GM13976 (cell line): ENCODE results near the gene EML6.

Experiments
- DNase-seq: peaks from one replicate; pipeline ENCODE4 v3.0.0; 2012; ENCODE audit warnings: low spot score
- in situ Hi-C: fragments of 300-500 bp; cut with MboI; formaldehyde crosslinking; loops from one replicate; pipeline ENCODE4 v1.12.0; 2022; ENCODE audit warnings: low sequenced_read_pairs, mixed read lengths, inconsistent platforms; ENCODE audit not compliant: unreplicated experiment
- TF ChIP-seq, protein P1 (sequence below): IDR thresholded peaks from 2 replicates; pipeline ENCODE4 v1.5.1; 2012; ENCODE audit warnings: borderline replicate concordance, mild to moderate bottlenecking; ENCODE audit not compliant: insufficient read depth; ENCODE audit errors: extremely low read depth, missing control alignments, control extremely low read depth

The EML6 gene

DNA sequence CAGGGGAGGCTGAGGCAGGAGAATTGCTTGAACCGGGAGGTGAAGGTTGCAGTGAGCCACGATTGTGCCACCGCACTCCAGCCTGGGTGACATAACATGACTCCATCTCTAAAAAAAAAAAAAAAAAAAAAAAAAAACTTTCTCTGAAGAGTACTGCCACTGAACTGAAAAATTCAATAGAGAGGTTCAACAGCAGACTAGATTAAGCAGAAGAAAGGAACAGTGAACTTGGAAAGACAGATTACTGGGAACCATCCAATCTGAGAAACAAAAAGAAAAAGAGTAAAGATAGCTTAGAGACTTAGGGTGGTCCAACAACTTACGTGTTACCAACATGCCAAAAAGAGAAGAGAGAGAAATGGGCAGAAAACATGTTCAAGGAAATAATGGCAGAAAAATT is 138.8 kb downstream of the EML6 start:
- DNase-seq, result no peak
- in situ Hi-C loops, result no loop called here
- TF ChIP-seq, protein P1, sequence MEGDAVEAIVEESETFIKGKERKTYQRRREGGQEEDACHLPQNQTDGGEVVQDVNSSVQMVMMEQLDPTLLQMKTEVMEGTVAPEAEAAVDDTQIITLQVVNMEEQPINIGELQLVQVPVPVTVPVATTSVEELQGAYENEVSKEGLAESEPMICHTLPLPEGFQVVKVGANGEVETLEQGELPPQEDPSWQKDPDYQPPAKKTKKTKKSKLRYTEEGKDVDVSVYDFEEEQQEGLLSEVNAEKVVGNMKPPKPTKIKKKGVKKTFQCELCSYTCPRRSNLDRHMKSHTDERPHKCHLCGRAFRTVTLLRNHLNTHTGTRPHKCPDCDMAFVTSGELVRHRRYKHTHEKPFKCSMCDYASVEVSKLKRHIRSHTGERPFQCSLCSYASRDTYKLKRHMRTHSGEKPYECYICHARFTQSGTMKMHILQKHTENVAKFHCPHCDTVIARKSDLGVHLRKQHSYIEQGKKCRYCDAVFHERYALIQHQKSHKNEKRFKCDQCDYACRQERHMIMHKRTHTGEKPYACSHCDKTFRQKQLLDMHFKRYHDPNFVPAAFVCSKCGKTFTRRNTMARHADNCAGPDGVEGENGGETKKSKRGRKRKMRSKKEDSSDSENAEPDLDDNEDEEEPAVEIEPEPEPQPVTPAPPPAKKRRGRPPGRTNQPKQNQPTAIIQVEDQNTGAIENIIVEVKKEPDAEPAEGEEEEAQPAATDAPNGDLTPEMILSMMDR, result no peak

DNA sequence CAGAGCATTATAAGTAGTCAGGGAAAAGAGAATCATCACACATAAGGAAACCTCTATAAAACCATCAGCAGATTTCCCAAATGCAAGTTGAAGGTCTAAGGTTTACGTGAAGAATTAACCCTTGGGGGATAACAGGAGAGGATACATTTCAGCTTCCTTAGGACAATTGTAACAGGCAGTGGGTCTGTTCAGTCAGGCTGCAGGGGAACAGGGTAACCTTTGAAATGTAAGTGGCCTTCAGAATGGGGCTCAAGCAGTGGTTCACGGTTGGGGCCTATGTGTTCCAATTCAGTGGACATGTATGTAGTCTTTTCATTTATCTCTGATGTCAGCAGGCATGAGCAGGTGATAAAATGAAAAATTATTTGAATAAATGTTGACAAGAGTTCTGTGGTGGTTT is 139.3 kb downstream of the EML6 start:
- TF ChIP-seq, protein P1, result no peak
- no peak for DNase-seq
- in situ Hi-C loops, result no loop called here

DNA sequence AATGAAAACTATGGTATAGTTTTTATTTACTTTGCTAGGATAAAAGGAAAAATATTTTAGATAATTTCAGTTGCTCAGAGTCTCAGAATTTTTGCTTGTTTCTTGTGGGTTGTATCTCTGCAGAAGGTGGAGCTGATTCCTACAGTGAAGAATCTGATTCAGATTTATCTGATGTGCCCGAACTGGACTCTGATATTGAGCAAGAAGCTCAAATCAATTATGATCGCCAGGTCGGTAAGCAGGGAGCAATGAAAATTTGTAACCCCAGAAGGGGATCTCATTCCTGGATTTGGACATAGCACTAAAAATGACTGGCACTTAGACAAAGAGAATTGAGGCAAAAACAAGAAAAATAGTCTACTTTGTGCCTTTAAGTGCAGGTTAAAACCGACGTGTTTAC is 140.2 kb downstream of the EML6 start:
- DNase-seq, result no peak
- in situ Hi-C loops, result no loop called here
- TF ChIP-seq, protein P1, result no peak

DNA sequence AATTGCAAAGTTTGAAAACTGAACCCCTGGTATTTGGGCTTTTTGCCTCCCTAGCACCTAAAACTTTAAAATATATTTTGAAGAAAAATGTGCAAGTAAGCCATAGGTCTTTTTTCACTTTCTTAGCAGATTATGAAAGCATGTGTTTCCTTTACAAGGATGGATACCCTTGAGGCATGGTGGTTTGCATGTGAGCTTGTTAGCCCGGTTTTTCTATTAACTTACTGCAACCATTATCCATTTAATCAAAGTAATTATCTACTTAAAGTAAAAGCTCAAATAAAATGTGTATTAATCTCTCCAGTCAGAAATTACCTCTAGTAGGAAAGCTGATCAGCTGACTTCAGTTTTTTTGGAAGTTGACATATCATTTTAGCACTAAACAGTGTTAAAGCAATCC is 140.6 kb downstream of the EML6 start:
- in situ Hi-C loops, result no loop called here
- TF ChIP-seq, protein P1, result no peak
- DNase-seq, result no peak

DNA sequence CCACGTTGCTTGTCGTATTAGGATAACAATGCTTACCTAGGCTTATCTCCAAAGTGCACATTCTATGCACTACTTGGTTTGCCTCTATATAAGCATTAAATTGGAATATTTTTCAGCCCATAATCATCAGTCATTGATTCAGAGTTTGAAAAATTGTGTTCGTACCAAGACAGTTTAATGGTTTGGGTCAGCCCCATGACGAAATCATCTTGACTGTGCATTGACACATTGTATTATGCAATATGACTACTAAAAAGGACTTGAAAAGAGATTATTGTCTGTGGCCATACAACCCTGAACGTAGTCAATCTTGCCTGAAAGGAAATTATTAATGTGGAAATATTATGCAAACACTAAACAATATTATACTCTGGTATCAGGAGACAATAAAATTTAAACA is 141.3 kb downstream of the EML6 start:
- TF ChIP-seq, protein P1, result no peak
- no peak for DNase-seq
- in situ Hi-C loops, result no loop called here

DNA sequence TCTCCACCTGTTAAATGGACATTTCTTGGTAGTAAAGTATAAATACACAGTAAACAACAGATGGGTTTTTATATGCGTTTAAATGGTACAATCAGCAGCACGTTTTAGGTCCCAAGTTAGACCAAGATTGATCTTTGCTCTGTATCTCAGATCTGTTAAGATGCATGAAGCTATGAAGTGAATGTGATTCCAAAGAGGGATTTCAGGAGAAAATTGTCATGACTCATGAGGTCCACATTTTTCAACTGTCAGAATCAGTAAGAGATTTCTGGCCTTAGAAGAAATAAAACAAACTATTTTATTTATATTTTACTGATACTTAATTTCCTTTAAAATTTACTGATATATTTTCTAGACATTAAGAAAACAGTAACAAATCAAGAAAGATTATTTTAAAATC is 142.7 kb downstream of the EML6 start:
- TF ChIP-seq, protein P1, result no peak
- no peak for DNase-seq
- in situ Hi-C loops, result no loop called here

DNA sequence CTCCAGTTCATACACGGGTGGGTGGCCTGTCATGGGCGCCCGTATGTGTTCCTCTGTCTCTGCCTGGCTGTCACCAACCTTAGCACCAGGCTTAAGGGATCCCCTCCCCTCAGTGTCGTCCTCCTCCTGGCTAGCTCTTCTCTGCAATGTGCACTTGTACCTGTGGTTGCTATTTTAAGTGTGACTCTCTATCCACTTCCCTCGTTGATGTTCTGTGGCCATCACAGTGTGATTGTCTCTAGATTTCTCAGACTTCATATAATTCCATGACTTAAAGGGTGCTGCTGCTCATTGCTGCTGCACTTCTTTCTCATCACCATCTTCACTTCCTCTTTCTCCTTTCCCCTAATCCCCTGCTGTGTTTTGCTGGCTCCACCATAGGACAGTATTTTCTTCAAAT is 143.4 kb downstream of the EML6 start:
- TF ChIP-seq, protein P1, result no peak
- in situ Hi-C loops, result no loop called here
- peak; percentile 33 for DNase-seq
